ENCODE measurements around the gene DDX28.
"Not testable (repeated sequence)": the region's sequence is repeated elsewhere in the genome, so short reads cannot be mapped to it uniquely, and the experiment has no call there.

The DDX28 gene

GRCh38 chr16:67995423-67995822 lies 27.6 kb downstream of the DDX28 start:
- peak; percentile 52 for ATAC-seq (ENCODE audit: low read depth)
- Mint-ChIP-seq H3K36me3 (peaks cover 4% of the 10 kb centered on the region), H3K4me1 (peaks cover 45% of the 10 kb centered on the region), H3K27me3 (no peaks in the 10 kb centered on the region), H3K9me3 (no peaks in the 10 kb centered on the region), H3K4me3 (peak overlapping the region; percentile 60), H3K27ac (peak overlapping the region; percentile 97)
- peak; percentile 41 to 60 for DNase-seq (ENCODE audit: low spot score in 2 of 2)

- peak overlapping the region; percentile 80 for H3K4me3 Mint-ChIP-seq
- peak overlapping the region; percentile 92 for H3K27ac Mint-ChIP-seq
- peaks cover 39% of the 10 kb centered on the region for H3K4me1 Mint-ChIP-seq
- DNase-seq (ENCODE audit: low spot score in 2 of 2); H3K36me3 Mint-ChIP-seq; ATAC-seq (ENCODE audit: low read depth); H3K9me3 Mint-ChIP-seq; H3K27me3 Mint-ChIP-seq: not testable (repeated sequence)
Observed at GRCh38 chr16:67994040-67994408, 29.0 kb downstream of the DDX28 start.

GRCh38 chr16:67993207-67994039 lies 29.6 kb downstream of the DDX28 start:
- Mint-ChIP-seq H3K27ac (peak overlapping the region; percentile 92), H3K36me3 (peaks cover 4% of the 10 kb centered on the region), H3K4me3 (peak overlapping the region; percentile 80), H3K9me3 (no peaks in the 10 kb centered on the region), H3K27me3 (no peaks in the 10 kb centered on the region), H3K4me1 (peaks cover 38% of the 10 kb centered on the region)
- ATAC-seq (ENCODE audit: low read depth) (peak; percentile 75), DNase-seq (ENCODE audit: low spot score in 2 of 2) (peak; percentile 84 to 85)

GRCh38 chr16:67992661-67993206 lies 30.3 kb downstream of the DDX28 start:
- Mint-ChIP-seq H3K36me3 (peaks cover 4% of the 10 kb centered on the region), H3K4me3 (peak overlapping the region; percentile 80), H3K27me3 (no peaks in the 10 kb centered on the region), H3K4me1 (peaks cover 42% of the 10 kb centered on the region), H3K9me3 (no peaks in the 10 kb centered on the region), H3K27ac (peak overlapping the region; percentile 92)
- ATAC-seq (ENCODE audit: low read depth) (peak; percentile 7), DNase-seq (ENCODE audit: low spot score in 2 of 2) (no peak)

- Mint-ChIP-seq H3K4me3 (no peak overlapping the region), H3K27me3 (no peaks in the 10 kb centered on the region), H3K36me3 (no peaks in the 10 kb centered on the region), H3K27ac (peak overlapping the region; percentile 62), H3K4me1 (peaks cover 31% of the 10 kb centered on the region), H3K9me3 (no peaks in the 10 kb centered on the region)
- ATAC-seq (ENCODE audit: low read depth) (no peak), DNase-seq (ENCODE audit: low spot score in 2 of 2) (no peak)
Observed at GRCh38 chr16:67990018-67990386, 33.0 kb downstream of the DDX28 start.

- Mint-ChIP-seq H3K4me1 (peaks cover 31% of the 10 kb centered on the region), H3K9me3 (no peaks in the 10 kb centered on the region), H3K4me3 (no peak overlapping the region), H3K27ac (peak overlapping the region; percentile 62), H3K36me3 (no peaks in the 10 kb centered on the region), H3K27me3 (no peaks in the 10 kb centered on the region)
- ATAC-seq (ENCODE audit: low read depth) (no peak), DNase-seq (ENCODE audit: low spot score in 2 of 2) (no peak)
Observed at GRCh38 chr16:67989322-67990017, 33.6 kb downstream of the DDX28 start.

- Mint-ChIP-seq H3K27ac (no peak overlapping the region), H3K4me3 (no peak overlapping the region), H3K9me3 (no peaks in the 10 kb centered on the region), H3K36me3 (no peaks in the 10 kb centered on the region), H3K27me3 (no peaks in the 10 kb centered on the region), H3K4me1 (peaks cover 28% of the 10 kb centered on the region)
- DNase-seq (ENCODE audit: low spot score in 2 of 2) (no peak), ATAC-seq (ENCODE audit: low read depth) (no peak)
Observed at GRCh38 chr16:67988675-67989074, 34.4 kb downstream of the DDX28 start.

GRCh38 chr16:67987460-67988160 lies 35.4 kb downstream of the DDX28 start:
- ATAC-seq (ENCODE audit: low read depth) = no peak
- peaks cover 24% of the 10 kb centered on the region for H3K4me1 Mint-ChIP-seq
- no peaks in the 10 kb centered on the region for H3K36me3 Mint-ChIP-seq
- H3K4me3 Mint-ChIP-seq = no peak overlapping the region
- H3K9me3 Mint-ChIP-seq = no peaks in the 10 kb centered on the region
- no peak for DNase-seq (ENCODE audit: low spot score in 2 of 2)
- H3K27me3 Mint-ChIP-seq = no peaks in the 10 kb centered on the region
- H3K27ac Mint-ChIP-seq = peak overlapping the region; percentile 88

GRCh38 chr16:67986949-67987348 lies 36.1 kb downstream of the DDX28 start:
- Mint-ChIP-seq H3K4me1 (peaks cover 22% of the 10 kb centered on the region), H3K27me3 (no peaks in the 10 kb centered on the region), H3K9me3 (no peaks in the 10 kb centered on the region), H3K36me3 (no peaks in the 10 kb centered on the region), H3K4me3 (no peak overlapping the region), H3K27ac (peak overlapping the region; percentile 88)
- ATAC-seq (ENCODE audit: low read depth) (no peak), DNase-seq (ENCODE audit: low spot score in 2 of 2) (no peak)

GRCh38 chr16:67982011-67982696 lies 40.9 kb downstream of the DDX28 start:
- DNase-seq (ENCODE audit: low spot score in 2 of 2) = no peak
- Mint-ChIP-seq H3K27me3 (no peaks in the 10 kb centered on the region), H3K4me1 (peaks cover 9% of the 10 kb centered on the region), H3K4me3 (no peak overlapping the region), H3K9me3 (no peaks in the 10 kb centered on the region), H3K27ac (no peak overlapping the region), H3K36me3 (no peaks in the 10 kb centered on the region)
- no peak for ATAC-seq (ENCODE audit: low read depth)

GRCh38 chr16:67979955-67980678 lies 42.9 kb downstream of the DDX28 start, which contains the start of gene DPEP3:
TSS of gene DPEP3 (minus strand) at chr16:67980499. CDS start at chr16:67980380, 119 bp downstream.
- ATAC-seq (ENCODE audit: low read depth) = no peak

GRCh38 chr16:67977469-67978227 lies 45.4 kb downstream of the DDX28 start:
- no peak for DNase-seq (ENCODE audit: low spot score in 2 of 2)
- Mint-ChIP-seq H3K9me3 (no peaks in the 10 kb centered on the region), H3K4me3 (no peak overlapping the region), H3K27me3 (no peaks in the 10 kb centered on the region), H3K4me1 (peaks cover 5% of the 10 kb centered on the region), H3K27ac (no peak overlapping the region), H3K36me3 (no peaks in the 10 kb centered on the region)
- ATAC-seq (ENCODE audit: low read depth) = no peak

More at GRCh38 chr16:67979955-67980678, 42.9 kb downstream of the DDX28 start, which contains the start of gene DPEP3:
- Mint-ChIP-seq H3K4me1 (peaks cover 11% of the 10 kb centered on the region), H3K27me3 (no peaks in the 10 kb centered on the region), H3K4me3 (peak within 1 kb of the TSS; percentile 28), H3K36me3 (no peaks in the 10 kb centered on the region), H3K9me3 (no peaks in the 10 kb centered on the region), H3K27ac (no peak within 1 kb of the TSS)
- no peak for DNase-seq (ENCODE audit: low spot score in 2 of 2)
